Activated CD8-positive, alpha-beta memory T cell treated with anti-CD3 and anti-CD28 coated beads, Interleukin-2, amount 50 U/mL, for 24 hours (primary cell): ENCODE data around the gene SLFNL1.

Experiments used
- DNase-seq: peaks from one replicate; pipeline ENCODE4 v3.0.0-alpha.2; 2020; ENCODE audit errors: extremely low read depth

The SLFNL1 gene

DNA sequence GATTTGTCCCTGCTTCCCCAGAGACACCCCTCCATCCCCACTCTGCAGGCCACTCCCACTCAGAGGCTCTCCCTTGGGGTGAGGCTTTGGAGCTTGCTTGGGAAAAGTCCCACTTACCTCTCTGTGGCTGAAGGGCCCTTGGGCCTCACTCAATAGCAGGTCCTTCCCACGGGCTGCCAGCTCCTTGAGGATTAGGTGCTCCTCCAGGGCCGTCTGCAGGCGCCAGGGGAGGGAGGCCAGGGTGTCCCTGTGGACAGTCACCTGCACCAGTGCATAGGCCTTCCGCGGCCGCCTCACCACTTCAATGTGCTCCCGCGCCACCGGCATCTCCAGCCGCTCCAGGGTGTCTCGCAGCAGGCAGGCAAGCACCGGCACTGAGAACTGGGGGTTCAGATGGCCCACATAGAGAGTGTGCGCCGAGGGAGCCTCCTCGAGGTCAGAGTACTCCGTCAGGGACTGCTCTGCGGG lies 1.4 kb downstream of the SLFNL1 start:
- DNase-seq, result no peak

DNA sequence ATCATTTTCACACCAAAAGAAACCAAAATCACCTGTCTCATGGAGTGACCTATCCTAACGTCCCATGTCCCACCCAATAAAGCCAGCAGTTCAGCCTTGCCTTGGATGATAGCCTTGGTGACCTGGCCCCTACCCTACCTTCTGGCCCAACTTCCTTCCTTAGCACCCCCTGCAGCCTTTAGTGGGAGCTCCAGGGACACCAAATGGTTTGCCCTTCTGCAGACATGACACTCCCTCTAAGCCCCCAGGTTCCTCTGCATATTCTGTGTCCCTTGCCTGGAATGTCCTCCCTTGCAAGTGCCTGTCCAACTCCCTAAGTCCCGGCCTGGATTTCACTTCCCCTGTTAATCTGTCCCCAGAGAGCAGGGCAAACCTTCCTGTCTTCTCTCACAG lies 2.2 kb downstream of the SLFNL1 start:
- DNase-seq, result no peak

DNA sequence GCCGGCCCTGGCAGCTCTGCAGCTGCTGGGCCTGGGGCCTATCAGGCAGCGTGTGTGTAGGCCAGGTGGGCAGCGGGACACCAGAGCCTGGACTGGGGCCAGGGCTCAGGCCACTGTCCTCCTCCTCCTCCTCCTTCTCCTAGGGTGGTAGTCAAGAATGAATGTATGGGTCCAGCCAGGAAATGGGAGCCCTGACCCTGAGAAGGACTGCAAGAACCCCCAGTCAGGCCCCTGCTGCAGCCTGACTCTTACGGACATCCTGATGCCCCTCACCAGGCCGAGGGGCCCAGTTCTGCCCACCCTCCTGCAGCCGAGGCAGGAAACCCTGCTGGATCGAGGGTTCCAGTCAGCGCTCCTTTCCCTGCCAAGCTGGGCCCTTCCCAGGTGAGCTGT lies 3.5 kb downstream of the SLFNL1 start:
- no peak for DNase-seq

DNA sequence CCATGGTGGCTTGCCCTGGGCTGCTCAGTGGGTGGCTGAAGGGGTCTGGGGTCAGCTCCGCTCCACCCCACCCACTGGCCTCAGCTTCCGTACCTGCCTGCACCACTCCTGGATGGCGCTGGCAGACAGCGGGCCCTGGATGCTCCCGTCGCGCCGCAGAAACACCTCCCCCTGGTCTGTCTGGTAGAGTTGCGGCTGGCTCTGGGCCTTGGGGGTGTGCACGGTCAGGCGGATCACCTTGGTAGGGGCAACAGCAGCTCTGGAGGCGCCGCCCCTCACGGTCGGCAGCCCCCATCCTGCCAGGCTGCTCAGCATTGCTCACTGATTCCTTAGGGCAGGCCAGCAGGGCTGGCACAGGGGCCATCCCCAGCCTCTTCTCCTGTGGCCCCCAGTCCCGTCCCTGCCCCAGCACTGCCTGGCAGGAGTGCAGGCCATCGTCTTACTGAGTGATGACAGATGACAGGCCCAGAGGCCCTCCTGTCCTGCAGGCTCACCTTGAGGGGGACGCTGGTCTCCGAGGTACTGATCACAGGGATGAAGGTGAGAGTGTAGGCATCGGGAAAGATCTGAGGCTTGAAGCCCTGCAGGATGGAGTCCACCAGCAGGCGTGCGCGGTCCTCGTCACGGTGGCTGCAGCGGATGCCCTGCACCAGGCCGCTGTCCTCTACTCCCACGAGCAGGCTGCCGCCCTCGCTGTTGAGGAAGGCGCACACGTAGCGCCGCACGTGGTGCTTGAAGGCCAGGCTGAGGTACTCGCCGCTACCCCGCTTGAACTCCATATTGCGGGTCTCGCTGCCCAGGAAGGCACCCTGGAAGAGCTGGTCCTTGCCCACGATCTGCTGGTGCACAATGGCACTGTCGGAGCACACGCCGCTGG lies 4.1 kb downstream of the SLFNL1 start:
- DNase-seq, result no peak

DNA sequence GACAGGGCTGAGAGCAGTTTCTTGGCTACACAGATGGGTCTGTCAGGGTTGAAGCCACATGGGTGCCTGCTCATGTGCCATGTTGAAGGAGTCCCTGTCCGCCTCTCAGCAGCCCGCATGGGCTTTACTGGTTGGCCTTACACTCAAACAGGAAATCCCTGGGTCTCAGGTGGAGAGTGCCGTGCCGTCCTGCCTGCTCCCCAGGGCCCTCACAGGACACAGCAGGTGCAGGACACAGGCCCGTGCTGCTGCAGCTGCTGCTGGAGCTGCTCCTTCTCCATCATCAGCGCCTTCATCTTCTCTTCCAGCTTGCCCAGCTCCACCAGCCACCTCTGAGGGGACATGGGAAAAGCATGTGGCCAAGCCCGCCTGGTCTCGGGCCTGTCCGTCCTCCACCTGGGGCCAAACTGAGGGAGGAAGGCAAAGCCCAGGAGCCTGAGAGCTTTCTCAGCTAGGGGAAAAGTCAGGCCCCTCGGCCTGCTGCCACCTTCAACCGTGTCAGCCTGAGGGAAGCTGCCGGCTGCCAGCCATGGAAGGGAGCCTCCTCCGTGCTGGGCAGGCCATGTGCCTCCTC lies 5.5 kb downstream of the SLFNL1 start:
- DNase-seq, result no peak

DNA sequence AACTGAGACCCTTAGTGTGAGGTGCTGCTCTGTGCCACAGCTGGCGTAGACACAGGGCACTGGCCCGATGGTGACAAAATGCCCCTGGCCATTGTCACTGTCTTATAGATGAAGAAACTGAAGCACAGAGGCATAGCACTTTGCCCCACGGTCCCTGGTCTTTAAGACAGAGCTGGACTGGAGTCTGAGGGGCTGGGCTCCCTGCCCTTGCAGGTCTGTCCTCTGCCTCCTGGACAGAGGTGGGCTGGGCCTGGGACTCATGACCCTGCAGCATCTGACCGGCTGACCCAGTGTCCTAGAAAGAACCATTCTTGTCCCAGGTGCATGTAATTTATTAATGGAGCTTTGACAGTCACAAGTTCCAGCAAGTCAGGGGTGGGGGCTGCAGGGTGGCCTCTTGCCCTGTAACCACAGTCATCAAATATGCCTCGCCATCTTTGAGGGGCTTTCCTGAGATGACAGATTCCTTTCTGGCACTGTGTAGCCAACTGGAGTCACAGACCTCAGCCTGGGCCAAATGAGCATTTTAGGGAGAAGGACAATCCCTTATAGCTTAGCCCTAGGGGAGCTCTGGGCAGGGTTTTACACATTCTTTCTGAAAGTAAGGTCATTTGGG lies 6.1 kb downstream of the SLFNL1 start:
- no peak for DNase-seq

DNA sequence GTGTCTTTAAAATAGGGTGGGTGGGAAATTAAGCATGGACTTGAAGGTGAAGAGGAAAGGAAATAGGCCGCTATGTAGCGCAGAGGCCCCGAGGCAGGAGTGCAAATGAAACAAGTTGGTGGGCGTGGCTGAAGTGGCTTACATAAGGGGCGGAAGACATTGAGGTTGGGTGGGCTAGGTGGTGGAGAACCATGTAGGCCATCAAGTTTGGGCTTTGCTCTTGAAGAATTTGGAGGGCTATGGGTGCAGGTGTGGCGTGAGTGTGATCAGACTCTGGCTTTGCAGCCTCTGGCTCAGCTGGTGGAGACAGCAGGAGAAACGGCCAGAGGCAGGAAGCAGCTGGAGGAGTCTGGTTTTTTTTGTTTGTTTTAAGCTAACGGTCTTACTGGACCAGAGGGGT lies 6.7 kb downstream of the SLFNL1 start:
- no peak for DNase-seq

DNA sequence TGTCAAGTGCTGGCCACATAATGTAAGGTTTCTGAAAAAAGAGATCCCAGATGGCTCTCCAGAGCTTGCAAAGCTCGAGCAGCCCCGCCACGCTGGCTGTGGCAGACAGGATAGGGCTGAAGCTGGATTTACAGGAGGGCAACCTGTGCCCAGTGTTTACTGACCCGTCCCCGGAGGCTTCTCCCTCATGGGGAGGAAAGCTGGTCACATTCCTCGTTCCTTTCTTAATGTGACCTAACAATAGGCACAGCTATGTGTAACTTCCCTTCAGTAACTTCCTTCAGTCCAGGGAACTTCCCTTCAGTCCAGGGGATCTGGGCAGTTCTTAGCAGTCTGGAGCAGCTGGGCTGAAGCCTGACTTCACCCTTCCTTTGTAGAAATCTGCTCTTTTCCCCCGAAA lies 7.7 kb downstream of the SLFNL1 start:
- no peak for DNase-seq

DNA sequence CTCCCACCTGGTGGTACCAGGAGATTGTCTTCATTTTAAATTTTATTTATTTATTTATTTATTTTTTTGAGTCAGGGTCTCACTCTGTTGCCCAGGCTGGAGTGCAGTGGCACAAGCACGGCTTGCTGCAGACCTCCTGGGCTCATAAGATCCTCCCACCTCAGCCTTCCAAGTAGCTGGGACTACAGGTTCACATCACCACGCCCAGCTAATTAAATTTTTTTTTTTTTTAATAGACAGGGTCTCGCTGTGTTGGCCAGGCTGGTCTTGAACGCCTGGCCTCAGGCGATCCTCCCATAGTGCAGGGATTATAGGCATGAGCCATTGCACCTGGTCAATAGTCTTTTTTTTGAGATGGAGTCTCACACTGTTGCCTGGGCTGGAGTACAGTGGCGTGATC lies 8.5 kb downstream of the SLFNL1 start:
- no peak for DNase-seq

DNA sequence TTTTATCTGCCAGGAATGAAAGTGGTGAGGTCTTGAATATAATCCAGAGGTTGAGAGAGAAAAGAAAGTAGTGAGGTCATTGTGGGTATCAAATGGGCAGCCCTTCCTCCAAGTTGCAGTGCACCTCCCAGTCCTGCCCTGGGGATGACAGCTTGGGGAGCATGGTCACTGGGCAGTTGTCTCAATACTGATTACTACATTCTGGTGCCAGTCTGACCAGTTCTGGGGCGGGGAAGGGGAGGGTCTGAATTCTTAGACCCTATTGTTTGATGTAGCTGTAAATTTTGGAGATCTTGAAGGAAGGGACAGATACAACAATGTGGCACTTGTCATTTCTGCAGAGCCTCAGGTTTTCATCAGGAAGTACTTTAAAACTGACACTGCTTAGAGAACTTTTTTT lies 11.2 kb downstream of the SLFNL1 start:
- no peak for DNase-seq

DNA sequence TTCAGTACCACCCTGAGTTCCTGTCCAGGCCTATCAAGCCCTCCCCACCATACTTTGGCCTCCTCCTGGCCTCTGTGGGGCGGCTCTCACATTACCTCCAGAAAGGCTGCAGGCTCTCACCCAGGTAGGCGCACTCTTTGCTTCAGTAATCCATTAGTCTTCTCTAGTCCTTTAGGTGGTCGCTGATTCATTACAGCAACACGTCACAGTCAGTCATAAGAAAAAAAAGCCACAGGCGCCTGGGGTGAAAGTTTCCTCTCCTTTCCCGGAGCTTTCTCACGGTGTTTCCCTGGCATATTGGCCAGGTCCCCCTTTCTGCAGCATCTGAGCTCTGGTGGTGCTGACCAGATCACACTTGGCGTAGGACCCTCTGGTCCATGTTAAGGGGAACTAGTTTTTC lies 12.1 kb downstream of the SLFNL1 start:
- no peak for DNase-seq

DNA sequence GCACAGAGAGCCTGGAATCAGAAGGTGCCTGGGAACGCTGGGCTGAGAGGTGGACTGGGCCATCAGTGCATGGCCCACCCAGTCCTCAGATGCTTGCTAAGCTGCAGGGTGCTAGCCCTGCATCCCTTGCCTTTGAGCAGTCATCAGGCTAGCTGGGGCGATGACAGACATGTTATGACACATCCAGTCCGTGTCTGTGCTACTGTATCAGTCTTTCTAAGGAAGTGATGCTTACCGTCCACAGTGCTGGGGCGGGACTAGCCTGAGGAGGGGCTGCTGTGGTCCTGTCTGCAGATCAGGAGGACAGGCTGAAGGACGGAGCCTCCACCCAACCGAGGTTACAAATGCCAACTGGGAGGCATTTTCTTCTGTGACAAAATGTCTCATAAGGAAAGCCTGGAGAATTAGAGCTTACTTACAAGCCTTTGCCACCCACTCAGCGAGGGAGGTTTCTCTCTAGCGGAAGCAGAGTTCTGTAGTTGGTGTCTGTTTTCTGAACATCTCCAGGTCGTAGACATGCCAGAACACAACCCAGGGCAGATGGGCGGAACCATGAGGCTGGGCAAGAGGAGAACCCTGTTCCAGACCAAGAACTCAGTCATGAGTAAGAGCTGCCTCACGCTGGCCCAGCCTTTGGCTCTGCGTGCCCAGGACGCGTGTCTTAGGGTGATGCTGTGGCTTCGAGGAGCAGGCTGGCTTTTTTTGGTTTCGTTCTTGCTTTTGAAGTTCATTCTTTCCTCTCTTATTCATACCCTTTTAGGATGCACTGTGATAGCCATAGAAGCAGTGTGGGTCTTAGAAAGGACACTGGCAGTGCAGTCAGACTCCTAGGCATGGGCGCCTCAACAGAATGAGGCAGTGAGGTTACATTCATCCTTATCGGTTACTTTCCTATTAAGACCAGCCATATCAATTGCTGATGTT lies 14.3 kb downstream of the SLFNL1 start:
- DNase-seq, result no peak

DNA sequence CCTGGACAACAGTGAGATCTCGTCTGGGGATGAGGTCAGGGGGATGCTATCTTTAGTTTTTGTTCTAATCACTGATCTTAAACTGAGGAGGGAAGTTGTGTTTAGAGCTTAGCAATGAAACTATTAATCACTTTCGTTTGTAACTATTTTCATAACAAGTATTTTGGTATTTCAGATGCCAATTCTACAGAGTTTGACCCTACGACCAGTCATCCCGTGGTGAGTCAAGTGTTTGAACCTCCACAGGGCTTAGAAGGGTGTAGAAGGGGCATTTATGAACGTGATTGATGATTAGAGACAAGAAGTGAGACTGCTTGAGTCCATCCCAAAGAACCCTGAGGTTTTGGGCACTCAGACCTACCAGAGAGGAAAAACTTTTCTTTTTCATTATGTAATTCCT lies 15.6 kb downstream of the SLFNL1 start:
- DNase-seq, result no peak

DNA sequence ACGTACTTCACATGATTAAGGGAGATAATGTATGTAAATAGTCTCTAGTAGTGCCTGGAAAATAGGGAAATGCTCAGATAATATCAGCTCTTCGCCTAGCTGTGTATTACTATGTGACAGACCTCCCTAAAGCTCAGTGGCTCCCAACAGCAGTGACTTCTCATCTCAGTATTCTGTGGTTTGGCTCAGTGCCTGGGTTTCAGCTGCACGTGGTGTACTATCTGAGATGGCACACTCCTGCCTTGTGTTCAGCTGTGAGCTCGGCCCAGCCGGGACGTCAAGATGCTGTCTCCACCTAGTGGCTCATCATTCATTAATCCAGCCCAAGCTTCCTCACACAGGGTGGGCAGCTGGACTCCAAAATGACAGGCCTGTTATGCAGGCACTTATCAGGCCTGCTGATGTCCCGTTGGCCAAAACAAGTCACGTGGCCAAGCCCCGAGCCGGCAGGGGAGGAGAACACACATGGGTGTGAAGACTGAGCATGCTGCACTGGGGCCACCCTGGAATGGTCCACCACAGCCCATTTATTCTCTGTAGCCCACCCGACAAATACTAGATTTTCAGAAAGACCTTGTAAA lies 17.8 kb downstream of the SLFNL1 start:
- peak; percentile 72 for DNase-seq

DNA sequence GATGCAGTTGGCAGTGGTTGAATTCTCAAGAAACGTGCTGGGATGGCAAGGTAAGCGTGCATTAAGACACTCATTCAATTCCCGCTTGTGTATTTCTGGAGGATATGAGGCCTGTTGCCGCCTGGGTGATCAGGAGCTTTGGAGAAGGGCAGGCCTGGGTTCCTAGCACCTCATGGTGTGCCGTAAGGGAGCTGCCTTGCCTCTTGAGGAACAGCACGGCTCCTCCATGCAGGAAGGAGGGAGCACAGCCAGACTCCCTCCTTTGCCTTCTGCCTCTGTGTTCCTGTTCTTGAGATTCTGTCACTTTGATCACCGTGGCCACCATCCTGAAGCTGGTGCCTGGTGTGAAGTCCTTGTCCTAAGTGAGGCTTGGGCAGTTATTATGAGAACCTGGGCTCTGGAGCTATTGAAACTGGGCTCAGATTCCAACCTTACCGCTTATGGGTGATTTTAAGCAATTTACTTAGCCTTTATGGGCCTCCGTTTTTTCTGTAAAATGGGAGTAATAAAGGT lies 18.3 kb downstream of the SLFNL1 start:
- DNase-seq, result no peak

DNA sequence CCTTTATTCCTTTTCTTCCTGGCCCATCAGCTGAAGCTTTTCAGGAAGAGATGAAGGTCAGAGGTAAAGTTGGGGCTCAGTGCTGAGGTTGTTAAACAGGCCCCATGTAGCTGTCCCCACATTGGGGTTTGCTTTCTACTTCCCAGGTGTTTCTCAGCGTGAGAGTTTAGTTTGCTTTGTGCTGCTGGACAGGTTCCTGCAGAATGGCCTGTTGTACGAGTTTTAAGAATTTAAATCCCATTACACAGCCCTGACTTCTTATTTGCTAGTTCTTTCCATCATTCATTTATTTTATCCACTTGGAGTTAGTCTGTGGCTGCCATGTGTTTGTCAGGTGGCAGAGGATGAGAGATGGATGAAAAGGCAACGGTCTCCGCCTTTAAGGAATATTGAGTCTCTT lies 22.9 kb downstream of the SLFNL1 start:
- DNase-seq, result no peak

DNA sequence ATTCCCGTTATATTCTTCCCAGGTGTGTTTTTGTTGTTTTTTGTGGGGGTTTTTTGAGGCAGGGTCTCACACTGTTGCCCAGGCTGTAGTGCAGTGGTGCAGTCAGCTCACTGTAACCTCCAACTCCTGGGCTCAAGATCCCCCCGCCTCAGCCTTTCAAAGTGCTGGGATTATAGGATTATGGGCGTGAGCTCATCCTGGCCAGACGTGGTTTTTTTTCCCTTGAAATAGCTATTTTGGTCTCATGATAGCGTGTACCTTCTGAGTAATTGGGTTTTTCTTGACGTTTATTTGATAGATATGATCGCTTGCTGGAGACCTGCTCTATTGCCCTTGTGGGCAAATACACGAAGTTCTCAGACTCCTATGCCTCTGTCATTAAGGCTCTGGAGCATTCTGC lies 24.4 kb downstream of the SLFNL1 start:
- DNase-seq, result no peak

DNA sequence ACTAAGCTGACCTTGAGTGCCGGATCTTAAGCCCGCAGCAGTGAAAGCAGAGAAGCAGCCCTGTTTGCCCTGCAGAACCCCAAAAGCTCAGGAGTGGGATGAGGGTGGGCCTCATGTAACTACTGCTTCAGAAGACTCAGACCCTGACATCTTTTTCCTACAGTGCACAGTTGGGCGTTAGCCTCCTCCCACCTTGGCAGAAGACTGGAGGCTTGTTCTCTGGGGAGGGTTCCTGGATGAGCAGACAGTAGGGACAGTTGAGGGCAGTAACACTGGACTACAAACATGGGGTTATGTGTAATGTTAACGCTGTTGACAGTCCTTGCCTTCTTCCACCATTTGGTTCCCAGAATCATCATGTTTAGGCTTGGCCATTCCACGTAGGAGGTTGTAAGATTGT lies 32.5 kb downstream of the SLFNL1 start:
- DNase-seq, result no peak

DNA sequence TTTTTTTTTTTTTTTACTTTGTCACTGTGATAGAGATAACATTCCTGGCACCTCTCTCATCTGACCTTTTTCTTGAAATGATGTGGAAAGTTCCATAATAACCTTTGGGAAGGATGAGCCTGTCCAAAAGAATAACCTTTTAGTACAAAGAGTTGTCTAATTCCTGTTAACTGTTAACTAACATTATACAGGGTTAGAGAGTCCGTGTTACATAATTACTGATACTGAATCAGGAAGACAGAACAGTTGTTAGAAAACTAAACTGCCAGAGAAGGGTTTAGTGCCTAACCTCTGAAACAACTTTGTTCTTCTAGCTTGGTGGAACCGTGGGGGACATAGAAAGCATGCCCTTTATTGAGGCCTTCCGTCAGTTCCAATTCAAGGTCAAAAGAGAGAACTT lies 33.2 kb downstream of the SLFNL1 start:
- DNase-seq, result no peak

DNA sequence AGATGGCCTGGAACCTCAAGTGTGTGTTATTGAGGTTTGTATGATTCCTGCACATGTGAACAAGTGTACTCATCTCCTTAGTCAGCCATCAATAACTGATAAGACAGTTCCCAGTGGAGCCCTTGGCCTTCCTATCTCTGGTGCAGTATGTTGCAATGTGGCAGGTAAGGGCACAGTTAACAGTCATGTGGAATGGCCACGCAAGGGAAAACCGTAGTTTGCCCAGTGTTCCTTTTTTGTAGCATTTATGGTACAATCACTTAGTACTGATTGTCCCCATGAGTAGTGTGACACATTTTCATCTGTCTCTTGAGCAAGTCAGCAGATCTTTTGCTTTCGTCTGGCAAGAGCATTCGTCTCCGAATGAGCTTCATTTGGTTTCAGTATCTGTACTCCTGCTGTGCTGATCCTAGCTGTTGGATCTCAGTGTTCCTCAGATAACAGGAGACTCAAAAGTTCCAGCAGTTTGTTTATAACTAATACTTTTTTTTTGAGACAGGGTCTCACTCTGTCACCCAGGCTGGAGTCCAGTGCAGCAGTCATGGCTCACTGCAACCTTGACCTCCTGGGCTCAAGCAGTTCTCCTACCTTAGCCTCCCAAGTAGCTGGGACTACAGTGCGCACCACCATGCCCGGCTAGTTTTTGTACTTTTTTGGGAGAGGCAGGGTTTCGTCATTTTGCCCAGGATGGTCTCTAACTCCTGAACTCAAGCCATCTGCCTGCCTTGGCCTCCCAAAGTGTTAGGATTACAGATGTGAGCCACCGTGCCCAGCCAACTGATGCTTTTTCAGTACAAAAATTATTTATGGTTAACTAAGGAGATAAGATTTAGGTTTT lies 33.9 kb downstream of the SLFNL1 start:
- no peak for DNase-seq

DNA sequence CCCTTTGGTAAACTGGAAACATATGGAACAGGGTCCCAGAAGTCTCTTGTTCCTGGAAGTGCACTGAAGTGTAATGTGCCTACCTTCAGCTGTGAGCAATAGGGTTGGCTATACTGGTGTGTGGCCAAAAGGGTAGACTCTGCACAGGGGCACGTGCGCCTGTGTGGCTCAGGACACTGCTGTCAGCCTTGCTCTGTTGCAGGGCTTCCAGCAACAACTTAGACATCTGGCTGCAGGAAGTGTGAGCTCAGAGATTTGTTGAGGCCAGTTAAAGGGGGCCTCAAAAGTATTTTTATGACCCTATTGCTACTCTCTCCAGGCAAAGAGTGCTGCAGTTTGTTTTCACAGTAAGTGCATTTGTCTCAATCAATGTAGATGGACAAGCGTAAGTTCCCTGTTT lies 34.6 kb downstream of the SLFNL1 start:
- DNase-seq, result no peak
